SU-DHL-6 (cell line): Measurements from ENCODE around the gene TULP4.

ENCODE experiments used
- CTCF ChIP-seq: fragments of 200-600 bp; sonication (generic); IDR thresholded peaks from one replicate; pipeline ENCODE4 v1.5.1; 2017; ENCODE audit warnings: antibody characterized with exemption, mild to moderate bottlenecking, low read length, moderate library complexity; ENCODE audit not compliant: insufficient read depth, poor library complexity, severe bottlenecking
- EZH2phosphoT487 ChIP-seq: fragments of 200-600 bp; sonication (generic), shearing (Covaris generic); conservative IDR thresholded peaks from 2 replicates; pipeline ENCODE4 v1.6.1; 2018; ENCODE audit warnings: mild to moderate bottlenecking, antibody characterized with exemption, low read length, moderate library complexity, mixed read lengths

- TF ChIP-seq EZH2phosphoT487: no peak
- TF ChIP-seq CTCF: no peak
These were observed 240.0 kb downstream of the TULP4 start for GRCh38 chr6:158552055-158552795.
